ENCODE measurements around the gene CYP27C1.
"Not testable (repeated sequence)": the region's sequence is repeated elsewhere in the genome, so short reads cannot be mapped to it uniquely, and the experiment has no call there.

The CYP27C1 gene, protein sequence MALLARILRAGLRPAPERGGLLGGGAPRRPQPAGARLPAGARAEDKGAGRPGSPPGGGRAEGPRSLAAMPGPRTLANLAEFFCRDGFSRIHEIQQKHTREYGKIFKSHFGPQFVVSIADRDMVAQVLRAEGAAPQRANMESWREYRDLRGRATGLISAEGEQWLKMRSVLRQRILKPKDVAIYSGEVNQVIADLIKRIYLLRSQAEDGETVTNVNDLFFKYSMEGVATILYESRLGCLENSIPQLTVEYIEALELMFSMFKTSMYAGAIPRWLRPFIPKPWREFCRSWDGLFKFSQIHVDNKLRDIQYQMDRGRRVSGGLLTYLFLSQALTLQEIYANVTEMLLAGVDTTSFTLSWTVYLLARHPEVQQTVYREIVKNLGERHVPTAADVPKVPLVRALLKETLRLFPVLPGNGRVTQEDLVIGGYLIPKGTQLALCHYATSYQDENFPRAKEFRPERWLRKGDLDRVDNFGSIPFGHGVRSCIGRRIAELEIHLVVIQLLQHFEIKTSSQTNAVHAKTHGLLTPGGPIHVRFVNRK

DNA sequence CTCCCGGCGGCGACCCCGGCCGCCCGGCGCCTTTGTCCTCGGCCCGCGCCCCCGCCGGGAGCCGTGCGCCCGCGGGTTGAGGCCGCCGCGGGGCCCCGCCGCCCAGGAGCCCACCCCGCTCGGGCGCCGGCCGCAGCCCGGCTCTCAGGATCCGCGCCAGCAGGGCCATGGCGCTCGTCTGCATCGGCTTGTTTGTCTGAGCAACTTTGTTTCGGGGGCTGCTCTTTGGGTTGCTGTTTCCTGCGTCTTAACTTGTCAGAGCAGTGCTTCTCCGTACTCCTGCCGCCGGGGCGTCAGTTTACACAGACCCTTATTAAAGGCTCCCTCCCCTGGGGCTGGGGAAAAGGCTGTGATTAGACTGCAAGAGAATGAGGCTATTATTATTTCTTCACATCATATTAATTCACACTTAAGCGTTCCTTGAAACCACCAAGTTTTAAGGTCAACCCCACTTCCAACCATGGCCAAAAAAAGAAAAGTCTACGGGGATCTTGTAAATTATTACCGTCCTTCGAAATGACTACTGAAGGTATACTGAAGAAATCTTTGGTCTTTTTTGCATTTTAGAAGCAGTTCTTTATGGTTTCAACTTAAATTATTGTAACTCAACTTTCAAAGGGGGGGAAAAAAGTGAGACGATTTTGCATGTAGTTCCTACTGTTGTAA is at the start of gene CYP27C1:
Gene CYP27C1, minus strand, starts transcription at position 198 of the 666 bp plus-strand sequence. Its CDS starts 29 bp downstream, at position 169.
- DNase-seq: no peak

DNA sequence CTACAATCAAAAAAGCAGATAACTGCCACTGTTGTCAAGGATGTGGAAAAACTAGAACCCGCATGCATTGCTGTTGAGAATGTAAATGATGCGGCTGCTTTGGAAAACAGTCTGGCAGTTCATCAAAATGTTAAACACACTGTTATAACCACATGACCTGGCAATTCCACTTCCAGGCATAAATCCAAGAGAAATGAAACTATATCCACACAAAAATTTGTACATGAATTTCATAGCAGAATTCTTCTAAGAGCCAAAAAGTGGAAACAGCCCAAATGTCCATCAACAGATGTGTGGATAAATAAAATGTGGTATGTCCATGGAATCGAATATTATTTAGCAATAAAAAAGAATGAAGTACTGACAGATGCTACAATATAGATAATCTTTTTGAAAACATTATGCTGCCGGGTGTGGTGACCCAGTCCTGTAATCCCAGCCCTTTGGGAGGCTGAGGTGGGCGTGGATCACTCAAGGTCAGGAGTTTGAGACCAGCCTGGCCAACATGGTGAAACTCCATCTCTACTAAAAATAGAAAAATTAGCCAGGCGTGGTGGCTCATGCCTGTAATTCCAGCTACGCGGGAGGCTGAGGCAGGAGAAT is 41.8 kb upstream of the CYP27C1 start:
- no peak for DNase-seq

DNA sequence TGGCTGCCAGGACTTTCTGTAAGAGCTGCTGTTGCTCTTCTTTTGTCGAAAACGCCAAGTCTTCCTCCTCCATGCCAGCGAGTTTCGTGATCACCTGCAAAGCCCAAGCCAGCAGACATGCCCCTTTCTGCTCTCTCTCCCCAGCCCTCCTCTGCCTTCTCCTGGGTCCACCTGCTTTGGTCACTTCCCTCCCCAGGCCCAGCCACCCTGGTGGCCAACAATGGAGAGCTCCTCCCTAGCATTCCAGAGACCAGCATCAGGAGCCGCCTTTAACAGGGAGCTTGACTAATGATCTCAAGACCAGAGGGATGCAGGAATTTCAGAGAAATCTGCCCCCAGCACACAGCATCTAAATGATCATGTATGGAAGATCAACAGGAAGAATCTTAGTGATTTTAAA is 39.3 kb upstream of the CYP27C1 start:
- no peak for DNase-seq

DNA sequence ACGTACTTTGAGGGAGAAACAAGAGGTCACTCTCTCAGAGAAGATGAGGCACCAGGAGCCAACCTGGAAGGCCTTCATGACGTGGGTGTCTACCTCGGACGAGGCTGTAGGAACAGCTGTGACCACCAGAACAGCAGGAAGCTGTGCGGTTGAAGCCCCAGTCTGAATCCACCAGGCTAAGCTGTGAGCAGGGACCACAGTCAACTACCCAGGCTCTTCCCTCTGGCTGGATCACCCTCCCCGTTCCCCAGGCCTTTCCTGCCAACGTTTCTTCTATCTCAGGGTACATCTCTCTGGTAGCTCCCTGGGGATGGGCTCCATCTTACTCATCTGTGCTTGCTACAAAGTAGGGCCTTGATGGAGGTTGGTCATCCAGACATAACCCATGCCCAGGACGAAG is 36.8 kb upstream of the CYP27C1 start:
- no peak for DNase-seq

DNA sequence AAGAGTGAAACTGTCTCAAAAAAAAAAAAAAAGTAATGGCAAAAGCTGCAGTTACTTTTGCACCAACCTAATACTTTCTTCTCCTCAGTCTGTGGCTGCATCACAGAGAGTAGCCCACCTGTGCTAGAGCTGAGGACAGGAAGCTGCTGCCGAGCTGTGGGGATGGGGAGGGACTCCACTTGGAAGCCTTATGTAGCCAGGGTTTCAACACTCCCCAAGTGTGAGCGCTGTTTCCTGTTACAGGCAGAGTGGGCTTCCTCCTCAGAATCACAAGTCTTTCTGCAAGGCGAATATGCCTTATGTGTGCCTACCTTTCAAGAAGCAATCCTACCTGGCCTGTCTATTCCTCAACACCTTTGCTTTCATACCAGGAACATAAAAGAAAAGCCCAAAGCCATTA is 36.3 kb upstream of the CYP27C1 start:
- no peak for DNase-seq

GRCh38 chr2:127255721-127256120 is 35.6 kb upstream of the CYP27C1 start:
- DNase-seq: no peak

- no peak for DNase-seq
Measured at GRCh38 chr2:127255146-127255545, 35.0 kb upstream of the CYP27C1 start.

DNA sequence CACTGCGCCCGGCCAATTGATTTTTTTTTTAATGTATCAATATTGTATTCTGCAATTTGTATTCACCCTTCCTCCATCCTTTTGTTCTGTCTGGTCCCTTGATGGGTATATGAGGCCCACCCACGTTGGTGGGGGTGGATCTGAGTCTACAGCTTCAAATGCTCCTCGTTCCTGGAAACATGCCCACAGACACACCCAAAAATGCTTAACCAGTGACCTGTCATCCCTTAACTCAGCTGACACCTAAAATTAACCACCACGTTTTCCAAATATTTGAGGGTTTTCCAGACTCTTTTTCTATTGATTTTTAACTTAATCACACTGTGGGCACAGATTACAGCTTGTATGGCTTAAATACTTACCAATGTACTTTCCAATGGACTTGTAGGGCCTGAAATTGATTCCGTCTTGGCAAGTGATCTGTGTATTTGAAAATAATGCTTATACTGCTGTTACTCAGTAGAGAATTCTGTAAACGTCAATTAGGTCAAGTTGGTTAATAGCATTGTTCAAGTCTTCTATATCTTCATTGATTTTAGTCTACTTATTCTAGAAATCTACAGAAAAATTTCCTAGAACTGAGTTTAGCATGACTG is 34.4 kb upstream of the CYP27C1 start:
- DNase-seq: no peak

- not testable (repeated sequence) for DNase-seq
Measured at GRCh38 chr2:127241184-127241583, 21.1 kb upstream of the CYP27C1 start.

DNA sequence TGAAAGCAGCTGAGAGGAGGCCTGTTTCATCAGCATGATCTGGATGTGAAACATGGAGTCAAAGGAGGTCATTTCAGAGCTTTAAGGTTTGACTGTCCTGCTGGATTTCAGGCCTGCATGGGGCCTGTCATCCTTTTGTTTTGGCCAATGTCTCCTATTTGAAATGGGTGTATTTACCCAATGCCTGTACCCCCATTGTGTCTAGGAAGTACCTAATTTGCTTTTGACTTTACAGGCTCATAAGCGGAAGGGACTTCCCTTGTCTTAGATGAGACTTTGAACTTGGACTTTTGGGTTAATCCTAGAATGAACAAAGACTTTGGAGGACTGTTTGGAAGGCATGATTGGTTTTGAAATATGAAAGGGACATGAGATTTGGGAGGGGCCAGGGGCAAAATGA is 19.3 kb upstream of the CYP27C1 start:
- DNase-seq: no peak

DNA sequence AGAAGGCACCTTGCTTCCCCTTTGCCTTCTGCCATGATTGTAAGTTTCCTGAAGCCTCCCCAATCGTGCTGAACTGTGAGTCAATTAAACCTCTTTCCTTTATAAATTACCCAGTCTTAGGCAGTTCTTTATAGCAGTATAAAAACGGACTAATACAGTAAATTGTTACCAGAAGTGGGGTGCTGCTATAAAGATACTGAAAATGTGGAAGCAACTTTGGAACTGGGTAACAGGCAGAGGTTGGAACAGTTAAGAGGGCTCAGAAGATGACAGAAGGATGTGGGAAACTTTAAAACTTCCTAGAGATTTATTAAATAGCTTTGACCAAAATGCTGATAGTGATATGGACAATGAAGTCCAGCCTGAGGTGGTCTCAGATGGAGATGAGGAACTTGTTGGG is 17.7 kb upstream of the CYP27C1 start:
- DNase-seq: not testable (repeated sequence)

DNA sequence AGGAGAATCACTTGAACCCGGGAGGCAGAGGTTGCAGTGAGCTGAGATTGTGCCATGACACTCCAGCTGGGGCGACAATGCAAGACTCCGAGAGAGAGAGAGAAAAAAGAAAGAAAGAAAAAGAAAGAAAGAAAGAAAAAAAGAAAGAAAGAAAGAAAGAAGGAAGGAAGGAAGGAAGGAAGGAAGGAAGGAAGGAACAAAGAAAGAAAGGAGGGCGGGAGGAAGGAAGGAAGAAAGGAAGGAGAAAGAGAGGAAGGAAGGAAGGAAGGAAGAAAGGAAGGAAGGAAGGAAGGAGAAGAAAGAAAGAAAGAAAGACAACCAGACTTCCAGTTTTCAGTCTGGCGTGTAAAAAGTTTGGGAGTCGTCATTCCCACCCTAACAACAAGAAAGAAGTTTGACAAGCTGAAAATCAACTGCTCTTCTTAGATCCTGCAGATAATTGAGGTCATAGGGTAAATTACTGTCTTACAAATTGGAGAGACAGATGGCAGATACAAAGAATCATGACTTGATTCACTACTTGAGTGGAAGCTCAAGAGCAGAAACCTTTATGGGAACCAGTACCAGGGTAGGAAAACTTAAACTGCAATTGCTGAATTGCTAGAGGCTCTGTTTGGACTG is 15.1 kb upstream of the CYP27C1 start:
- DNase-seq: no peak

GRCh38 chr2:127233710-127234109 is 13.6 kb upstream of the CYP27C1 start:
- DNase-seq: no peak

DNA sequence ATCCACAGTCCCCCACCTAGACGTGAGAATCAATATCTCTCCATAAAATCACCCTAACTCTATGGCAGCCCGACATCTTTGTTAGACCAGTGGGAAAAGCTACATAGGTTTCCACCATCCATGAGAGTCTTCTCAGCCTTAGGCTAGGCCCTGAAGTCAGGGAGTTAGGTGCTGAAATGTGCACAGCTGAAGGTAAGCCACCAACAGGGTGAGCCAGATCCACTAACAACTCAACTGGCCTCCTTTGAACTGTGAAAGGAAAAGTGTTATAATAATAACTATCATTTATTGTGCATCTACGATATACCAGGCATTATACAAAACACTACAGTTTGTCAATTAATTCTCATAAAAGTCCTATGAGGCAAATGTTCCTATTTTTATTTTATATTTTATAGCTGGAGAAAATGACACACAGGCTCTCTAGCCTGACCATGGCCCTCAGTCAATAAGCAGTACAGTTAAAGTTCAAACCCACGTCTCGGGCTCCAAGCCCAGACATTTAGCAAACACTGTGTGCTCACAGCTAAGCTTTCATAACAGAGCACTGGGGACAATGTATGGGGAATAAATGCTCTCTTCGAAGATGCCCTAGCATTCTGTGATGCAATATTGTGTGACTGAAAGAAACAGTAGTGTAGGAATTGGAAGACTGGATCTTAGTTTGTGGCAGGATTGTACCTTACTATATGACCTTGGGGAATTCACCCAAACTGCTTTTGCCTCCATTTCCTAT is 11.2 kb upstream of the CYP27C1 start:
- DNase-seq: no peak

GRCh38 chr2:127229555-127229954 is 9.5 kb upstream of the CYP27C1 start:
- no peak for DNase-seq

GRCh38 chr2:127228102-127228501 is 8.0 kb upstream of the CYP27C1 start:
- DNase-seq: no peak

GRCh38 chr2:127227264-127227660 is 7.2 kb upstream of the CYP27C1 start:
- not testable (repeated sequence) for DNase-seq

- peak; percentile 85 for DNase-seq
Measured at GRCh38 chr2:127226520-127227263, 6.6 kb upstream of the CYP27C1 start.

DNA sequence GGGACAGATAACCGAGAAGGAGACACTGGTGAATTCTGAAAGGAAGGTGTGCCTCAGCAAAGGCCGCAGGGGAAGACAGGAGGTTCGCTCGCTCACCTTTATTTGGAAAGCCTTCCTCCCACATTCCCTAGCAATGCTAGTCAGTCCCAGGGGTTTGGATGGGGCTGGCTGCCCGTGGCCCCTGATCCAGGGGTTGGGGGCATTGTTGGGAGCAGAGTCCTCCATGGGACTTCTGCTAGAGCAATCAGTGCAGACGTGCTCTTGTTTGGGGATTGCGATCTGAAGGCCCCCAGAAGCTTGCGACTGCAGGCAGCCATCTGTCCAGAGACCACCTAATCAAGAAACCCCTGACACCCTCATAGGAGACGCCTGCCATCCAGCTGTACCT is 6.0 kb upstream of the CYP27C1 start:
- DNase-seq: no peak

DNA sequence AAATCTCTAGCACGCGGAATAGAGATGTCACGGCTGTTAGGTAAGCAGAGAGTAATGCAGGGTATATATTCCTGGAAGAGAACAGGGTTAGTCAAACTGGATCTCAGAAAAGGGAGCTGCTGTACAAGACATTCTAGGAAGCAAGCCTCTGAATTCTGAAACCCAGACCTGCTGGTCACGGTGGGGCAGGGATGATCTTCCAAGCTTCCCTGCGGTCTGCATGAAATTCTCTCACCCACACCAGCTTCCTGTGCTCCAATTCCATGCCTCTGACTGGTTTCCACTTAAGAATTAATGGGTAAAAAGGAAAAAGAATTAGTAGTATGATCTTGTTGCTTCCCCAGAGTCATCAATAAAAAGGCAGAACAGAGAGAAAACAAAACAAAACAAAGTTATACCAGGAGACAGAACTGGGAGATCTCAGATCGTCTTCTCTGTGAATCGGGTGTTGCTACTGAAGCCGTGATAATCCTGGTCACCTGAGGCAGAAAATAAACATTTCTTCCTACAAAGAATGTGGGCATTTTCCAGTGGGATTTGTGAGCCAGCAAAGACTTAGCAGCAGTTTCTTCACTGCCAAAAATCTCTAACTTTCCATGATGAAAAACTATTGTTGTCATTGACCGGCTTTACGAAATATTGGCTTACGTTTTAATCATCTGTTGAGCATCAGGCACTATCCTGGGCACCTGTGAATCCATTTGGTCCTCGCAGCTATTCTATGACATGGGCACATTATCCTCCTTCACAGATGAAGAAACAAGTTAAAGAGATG is 5.3 kb upstream of the CYP27C1 start:
- no peak for DNase-seq

- not testable (repeated sequence) for DNase-seq
Measured at GRCh38 chr2:127224135-127224534, 4.0 kb upstream of the CYP27C1 start.
